Colon (tissue), 2 donors: ENCODE data around the gene DNHD1.

Source experiments
- FAIRE-seq: peaks from 2 replicates; lab custom pipeline; 2012; peaks lifted over from hg19 to GRCh38; lab: Jason Lieb, UNC
- donor health status: control.
- donor health status: control.

DNHD1 gene

DNA sequence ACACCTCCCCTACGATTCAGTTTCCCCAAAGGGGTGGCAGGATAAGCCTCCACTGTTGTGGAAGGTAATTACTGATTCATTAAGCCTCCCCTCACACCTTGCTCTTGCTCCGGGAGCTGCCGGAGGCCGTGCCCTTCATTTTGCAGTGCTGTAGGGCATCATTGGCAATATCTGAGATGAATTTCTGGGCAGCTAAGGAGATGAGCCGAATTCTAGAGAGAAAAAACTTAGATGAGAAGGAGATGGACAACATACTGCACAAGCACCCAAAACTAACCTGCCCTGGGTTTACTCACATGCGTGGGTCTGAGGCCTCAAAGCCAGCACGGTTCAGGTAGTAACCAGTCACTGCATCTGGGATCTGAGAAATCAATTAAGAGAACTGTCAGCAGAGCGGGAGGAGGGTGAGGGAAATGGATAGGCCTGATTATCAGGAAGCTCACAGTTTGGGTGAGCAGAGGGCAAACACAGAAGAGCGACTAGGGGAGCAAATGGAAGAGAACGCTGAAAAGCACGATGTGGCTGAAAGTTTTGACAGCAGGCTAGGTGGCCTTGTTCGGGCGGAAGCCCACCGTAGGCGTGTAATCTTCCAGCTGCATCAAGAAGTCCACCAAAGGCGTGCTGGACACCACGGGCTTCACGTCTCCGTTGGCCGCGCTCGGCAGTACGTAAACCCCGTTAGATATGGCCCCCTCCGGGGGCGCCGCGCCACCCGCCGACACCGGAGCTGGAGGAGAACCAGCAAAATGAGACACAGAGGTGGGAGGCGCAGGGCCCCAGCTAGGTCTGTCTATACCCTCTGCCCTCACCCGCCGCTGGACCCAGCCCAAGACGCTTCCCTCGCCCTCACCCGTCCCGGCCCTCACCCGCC lies 114.2 kb downstream of the DNHD1 start:
- no peak for FAIRE-seq

DNA sequence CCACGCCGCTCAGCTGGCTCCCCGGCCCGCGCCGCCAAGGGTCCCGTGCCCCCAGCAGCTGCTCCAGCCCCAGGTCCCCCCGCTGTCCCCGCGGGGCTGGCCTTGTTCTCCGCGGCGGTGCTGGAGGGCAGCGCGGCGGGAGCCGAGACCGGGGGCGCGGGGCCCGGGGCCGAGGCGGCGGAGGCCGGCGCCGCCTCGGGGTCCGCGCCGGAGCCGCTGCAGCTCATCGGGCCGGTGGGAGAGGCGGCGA lies 114.8 kb downstream of the DNHD1 start:
- no peak for FAIRE-seq

- FAIRE-seq: peak; percentile 5
Measured at GRCh38 chr11:6612213-6613041, 115.3 kb downstream of the DNHD1 start, which contains the start of gene TAF10. TSS of gene TAF10 (minus strand) at chr11:6612216. CDS start at chr11:6612189, 27 bp downstream.

GRCh38 chr11:6613496-6613895 lies 116.4 kb downstream of the DNHD1 start:
- no peak for FAIRE-seq

- FAIRE-seq: no peak
Measured at GRCh38 chr11:6614446-6614845, 117.4 kb downstream of the DNHD1 start.

- no peak for FAIRE-seq
Measured at GRCh38 chr11:6615046-6615445, 118.0 kb downstream of the DNHD1 start.

GRCh38 chr11:6615882-6616585 lies 119.0 kb downstream of the DNHD1 start:
- FAIRE-seq: no peak

- no peak for FAIRE-seq
Measured at GRCh38 chr11:6616596-6617250, 119.6 kb downstream of the DNHD1 start.

GRCh38 chr11:6617315-6617781 lies 120.3 kb downstream of the DNHD1 start:
- FAIRE-seq: no peak

- FAIRE-seq: no peak
Measured at GRCh38 chr11:6618117-6619003, 121.3 kb downstream of the DNHD1 start.

DNA sequence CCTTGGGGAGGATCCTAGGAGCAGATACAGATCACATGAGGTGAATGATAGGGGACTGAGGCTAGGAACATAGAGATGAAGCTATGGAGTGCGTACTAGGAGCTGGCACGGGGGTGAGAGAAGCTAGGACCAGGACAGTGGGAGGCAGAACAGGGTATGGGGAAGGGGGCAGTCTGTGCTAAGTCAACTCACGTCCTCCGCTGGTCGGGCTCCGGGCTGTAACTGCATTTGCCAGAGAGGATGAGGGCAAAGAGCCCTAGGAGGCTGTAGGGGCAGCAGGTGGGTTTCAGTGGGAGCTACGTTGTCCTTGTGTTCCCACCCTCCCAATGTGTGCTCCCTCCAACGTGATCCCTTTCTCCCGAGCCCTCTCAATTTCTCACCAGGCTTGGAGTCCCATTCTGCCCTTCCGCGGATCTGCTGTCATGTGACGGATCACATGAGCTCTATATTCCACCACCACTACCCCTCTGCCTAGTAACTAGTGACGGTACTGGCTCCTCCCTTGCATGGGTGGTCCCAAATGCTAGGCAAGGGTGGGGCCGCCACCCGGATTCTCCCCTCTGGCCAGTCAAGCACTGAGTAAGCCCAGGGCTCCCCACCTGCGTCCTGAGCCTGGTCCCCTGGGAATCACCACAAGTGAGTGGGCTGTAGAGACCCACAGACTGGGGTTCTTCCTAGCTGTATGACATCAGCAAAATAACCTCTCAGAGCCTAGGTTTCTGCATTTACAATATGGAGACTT lies 122.1 kb downstream of the DNHD1 start, which contains the start of gene TPP1:
TSS of gene TPP1 (minus strand) at position 419 of the 742 bp plus-strand sequence. CDS start at position 397, 22 bp downstream.
- peak; percentile 5 for FAIRE-seq

DNA sequence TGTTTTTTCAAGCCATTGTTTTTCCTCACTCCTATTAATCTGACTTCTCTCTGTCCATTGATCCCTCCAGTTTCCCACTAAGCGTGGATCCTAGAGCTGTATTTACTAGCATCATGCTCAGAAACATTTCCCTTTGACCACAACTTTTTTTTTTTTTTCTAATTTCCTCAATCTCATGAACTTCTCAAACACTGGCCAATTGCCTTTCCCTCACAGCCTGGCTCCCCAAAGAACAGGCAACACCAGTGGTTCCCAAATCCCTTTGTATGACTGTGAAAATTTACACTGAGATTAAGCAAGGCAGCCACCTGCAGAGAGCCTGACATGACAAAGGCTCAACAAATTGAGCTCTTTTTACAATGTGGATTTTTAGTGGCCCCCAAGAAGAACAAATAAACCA lies 123.6 kb downstream of the DNHD1 start:
- FAIRE-seq: no peak
